ENCODE data around the gene ANKRD13B. TPM values are rescaled to one million over a fixed set of nuclear protein-coding genes. Genes with fewer than 3 reads are reported as not detected.

Gene ANKRD13B
- total RNA-seq, 1 donor from 2014 or later: 7.6 TPM

GRCh38 chr17:29568331-29569244 lies 24.3 kb upstream of the ANKRD13B start, which contains the start of gene TP53I13:
TSS of gene TP53I13 (plus strand) at chr17:29568701. CDS start at chr17:29568759, 58 bp downstream.
- Mint-ChIP-seq H3K4me1 (ENCODE audit: unreplicated experiment) (peaks cover 5% of the 10 kb centered on the region), H3K9me3 (ENCODE audit: unreplicated experiment) (no peaks in the 10 kb centered on the region), H3K4me3 (ENCODE audit: unreplicated experiment) (peak within 1 kb of the TSS; percentile 91), H3K36me3 (ENCODE audit: low read depth, unreplicated experiment) (peaks cover 6% of the 10 kb centered on the region), H3K27me3 (ENCODE audit: unreplicated experiment) (peaks cover 12% of the 10 kb centered on the region), H3K27ac (ENCODE audit: unreplicated experiment) (no peak within 1 kb of the TSS)
- no peak for TF ChIP-seq CTCF (IDR thresholded peaks at IDR 0.05; ENCODE audit: unreplicated experiment)
- peak; percentile 73 for DNase-seq (ENCODE audit: low spot score)

- peaks cover 12% of the 10 kb centered on the region for H3K27me3 Mint-ChIP-seq (ENCODE audit: unreplicated experiment)
- H3K9me3 Mint-ChIP-seq (ENCODE audit: unreplicated experiment): no peaks in the 10 kb centered on the region
- peaks cover 13% of the 10 kb centered on the region for H3K36me3 Mint-ChIP-seq (ENCODE audit: low read depth, unreplicated experiment)
- H3K27ac Mint-ChIP-seq (ENCODE audit: unreplicated experiment): no peak overlapping the region
- DNase-seq (ENCODE audit: low spot score): no peak
- peaks cover 5% of the 10 kb centered on the region for H3K4me1 Mint-ChIP-seq (ENCODE audit: unreplicated experiment)
- peak overlapping the region; percentile 89 for H3K4me3 Mint-ChIP-seq (ENCODE audit: unreplicated experiment)
- TF ChIP-seq CTCF (IDR thresholded peaks at IDR 0.05; ENCODE audit: unreplicated experiment): no peak
Observed at GRCh38 chr17:29569245-29569950, 23.5 kb upstream of the ANKRD13B start.

GRCh38 chr17:29570521-29570920 lies 22.4 kb upstream of the ANKRD13B start:
- no peaks in the 10 kb centered on the region for H3K9me3 Mint-ChIP-seq (ENCODE audit: unreplicated experiment)
- peaks cover 16% of the 10 kb centered on the region for H3K36me3 Mint-ChIP-seq (ENCODE audit: low read depth, unreplicated experiment)
- peak overlapping the region; percentile 44 for H3K4me3 Mint-ChIP-seq (ENCODE audit: unreplicated experiment)
- H3K4me1 Mint-ChIP-seq (ENCODE audit: unreplicated experiment): peaks cover 5% of the 10 kb centered on the region
- DNase-seq (ENCODE audit: low spot score): no peak
- no peak overlapping the region for H3K27ac Mint-ChIP-seq (ENCODE audit: unreplicated experiment)
- TF ChIP-seq CTCF (IDR thresholded peaks at IDR 0.05; ENCODE audit: unreplicated experiment): no peak
- H3K27me3 Mint-ChIP-seq (ENCODE audit: unreplicated experiment): peaks cover 12% of the 10 kb centered on the region

GRCh38 chr17:29571486-29571882 lies 21.4 kb upstream of the ANKRD13B start:
- Mint-ChIP-seq H3K9me3 (ENCODE audit: unreplicated experiment) (no peaks in the 10 kb centered on the region), H3K36me3 (ENCODE audit: low read depth, unreplicated experiment) (peaks cover 16% of the 10 kb centered on the region), H3K27ac (ENCODE audit: unreplicated experiment) (no peak overlapping the region), H3K27me3 (ENCODE audit: unreplicated experiment) (peaks cover 7% of the 10 kb centered on the region), H3K4me1 (ENCODE audit: unreplicated experiment) (peaks cover 5% of the 10 kb centered on the region), H3K4me3 (ENCODE audit: unreplicated experiment) (no peak overlapping the region)
- no peak for TF ChIP-seq CTCF (IDR thresholded peaks at IDR 0.05; ENCODE audit: unreplicated experiment)
- DNase-seq (ENCODE audit: low spot score): no peak

Data from endothelial cell (in vitro differentiated cells).